CD4-positive, alpha-beta T cell treated with Interleukin-1 beta for 1 hour (primary cell): Measurements from ENCODE around the gene ARID5B.

Experiments used
- DNase-seq, 2 donors: peaks; one replicate each; pipeline ENCODE4 v3.0.0-alpha.2; 2020 to 2022

The ARID5B gene

DNA sequence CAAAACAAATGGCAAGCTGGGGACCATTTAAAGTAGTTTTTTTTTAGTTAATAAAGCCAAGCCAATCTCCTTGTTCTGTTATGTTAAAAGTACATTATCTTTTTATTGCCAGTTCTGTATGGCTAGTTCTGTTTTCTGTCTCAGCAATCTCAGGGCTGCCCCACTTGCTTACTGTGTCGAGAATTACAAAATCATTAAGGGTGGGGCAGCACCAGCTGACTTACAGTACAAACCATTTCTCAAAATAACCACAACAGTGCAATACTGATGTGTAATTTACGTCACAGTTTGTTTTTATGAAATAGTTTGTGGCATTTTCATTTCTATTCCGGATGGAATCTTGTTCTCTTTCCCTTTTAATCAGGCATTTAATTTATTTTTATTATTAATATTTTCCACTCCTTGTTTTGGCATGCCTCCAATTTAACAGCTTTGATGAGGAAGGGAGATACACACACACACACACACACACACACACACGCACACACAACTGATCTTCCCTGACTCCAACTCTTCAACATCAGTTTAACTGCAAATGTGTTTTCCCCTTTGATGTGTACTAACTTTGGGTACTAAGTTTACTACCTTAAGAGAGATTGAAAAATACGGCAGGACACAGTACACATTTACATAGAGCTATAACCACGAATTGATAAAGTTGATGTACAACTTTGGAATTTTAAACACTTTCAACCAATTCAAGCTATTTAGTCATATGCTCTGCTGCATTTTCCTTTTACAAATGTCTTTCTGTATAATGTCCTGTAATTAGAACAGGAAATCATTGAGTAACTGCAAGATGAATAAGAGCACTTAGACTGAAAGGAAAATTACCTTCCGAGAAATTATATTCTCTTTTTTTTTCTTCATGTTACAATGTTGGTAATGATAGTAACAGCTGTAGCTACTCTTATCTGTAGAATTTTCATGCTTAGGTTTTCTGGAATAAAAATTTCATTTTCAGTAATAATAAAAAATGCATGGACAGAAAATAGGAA lies 91.5 kb downstream of the ARID5B start:
- DNase-seq = peak; percentile 81 to 83

- peak in 1 of 2 donors; percentile 45 for DNase-seq
These were observed 92.4 kb downstream of the ARID5B start for GRCh38 chr10:61993711-61994401.

DNA sequence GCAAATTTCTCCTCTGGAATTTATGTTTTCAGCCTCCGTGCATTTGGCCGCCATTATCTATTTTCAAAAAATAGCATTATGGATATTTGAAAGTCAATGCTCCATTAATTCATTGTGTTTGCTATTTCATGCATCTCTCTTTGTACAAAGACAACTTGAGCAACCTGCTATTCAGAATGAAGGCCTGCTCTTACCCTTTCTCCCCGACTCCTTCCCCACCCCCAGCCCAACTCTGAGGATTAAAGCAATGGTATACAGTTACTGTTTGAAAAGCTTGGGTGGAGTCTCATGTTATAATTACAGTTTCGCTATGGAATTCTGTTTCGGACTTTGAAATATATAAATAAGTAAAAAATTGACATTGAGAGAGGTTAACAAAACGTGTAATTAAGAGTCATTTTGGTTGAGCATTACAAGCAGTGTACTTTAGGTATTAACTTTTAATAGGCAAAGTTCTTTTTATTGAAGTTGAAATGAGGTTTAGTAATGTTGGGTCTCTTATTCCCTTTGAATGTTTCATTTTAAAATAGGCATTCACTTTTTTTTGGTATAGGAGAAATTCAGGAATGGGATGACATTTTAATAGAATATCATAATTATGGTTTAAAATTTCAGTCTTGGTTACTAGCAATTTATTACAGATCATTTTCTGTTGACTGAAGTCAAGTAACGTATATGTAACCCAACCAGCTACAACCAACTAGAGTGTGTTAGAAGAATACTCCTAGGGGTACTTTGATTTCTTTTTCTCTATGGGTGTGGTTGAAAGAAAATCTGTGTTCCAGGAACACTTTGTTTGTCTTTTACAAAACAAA lies 93.1 kb downstream of the ARID5B start:
- DNase-seq = no peak

DNA sequence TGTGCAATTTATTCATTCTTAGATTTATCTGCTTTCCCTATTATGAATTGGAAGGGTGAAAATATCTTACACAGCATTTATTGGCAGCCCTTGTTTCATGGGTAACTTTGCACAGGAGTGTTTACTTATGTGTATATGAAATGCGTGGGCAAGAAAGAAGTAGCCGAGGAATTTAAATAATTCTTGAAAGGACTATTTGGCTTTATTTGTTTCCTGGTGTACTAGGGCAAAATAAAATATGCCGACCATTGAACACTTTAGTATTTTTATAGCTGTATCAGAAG lies 93.7 kb downstream of the ARID5B start:
- no peak for DNase-seq

DNA sequence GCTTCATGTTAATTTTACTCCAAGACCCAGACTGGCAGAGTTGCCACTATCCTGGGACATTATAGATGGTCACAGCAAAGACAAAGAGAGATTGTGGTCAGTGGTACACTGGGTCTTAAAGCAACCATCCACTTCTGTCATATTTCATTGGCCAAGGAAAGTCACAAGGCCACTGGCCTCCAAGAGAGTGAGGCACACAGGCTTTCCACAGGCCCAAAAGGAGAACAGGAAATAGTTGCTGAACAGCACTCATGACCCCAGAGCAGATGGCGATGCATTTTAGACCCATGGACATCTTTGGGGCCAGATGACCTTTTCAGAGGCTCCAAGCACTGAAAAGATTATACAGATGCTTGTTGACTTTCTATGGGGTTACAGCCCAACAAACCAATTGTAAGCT lies 97.4 kb downstream of the ARID5B start:
- DNase-seq = no peak

DNA sequence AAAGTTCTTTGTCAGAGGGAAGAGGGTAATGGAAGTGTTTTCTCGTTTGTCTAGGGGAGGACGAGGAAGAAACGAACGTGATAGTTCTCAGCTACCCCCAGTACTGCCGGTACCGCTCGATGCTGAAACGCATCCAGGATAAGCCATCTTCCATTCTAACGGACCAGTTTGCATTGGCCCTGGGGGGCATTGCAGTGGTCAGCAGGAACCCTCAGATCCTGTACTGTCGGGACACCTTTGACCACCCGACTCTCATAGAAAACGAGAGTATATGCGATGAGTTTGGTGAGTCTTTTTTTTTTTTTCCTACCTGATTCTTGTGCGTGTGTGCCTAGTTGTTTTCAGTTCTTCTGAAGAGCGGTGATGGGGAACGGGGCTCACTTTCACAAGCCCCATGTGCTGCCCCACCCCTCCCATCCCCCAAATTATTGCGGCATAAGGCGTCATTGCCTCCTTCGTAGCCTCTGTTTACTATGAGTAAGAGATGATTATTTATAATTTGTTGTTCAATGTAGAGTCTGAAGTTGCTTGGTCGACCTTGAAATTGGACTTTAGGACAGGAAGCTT lies 98.6 kb downstream of the ARID5B start:
- DNase-seq = peak in 1 of 2 donors; percentile 79

DNA sequence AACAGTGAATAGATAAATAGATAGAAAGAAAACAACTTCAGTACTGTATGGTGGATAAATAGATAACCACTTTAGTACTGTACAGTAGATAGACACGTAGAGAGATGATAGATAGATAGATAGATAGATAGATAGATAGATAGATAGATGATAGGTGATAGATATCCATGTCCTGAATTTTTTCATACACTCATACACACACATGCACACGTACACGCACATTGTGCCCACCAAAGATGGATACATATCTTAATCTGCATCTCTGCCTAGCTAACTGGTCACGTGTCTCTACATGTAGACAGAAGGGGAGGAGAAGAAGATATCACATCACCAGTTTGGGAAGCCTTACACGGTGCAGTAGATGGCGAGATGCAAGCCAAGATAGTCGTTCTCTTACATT lies 99.2 kb downstream of the ARID5B start:
- DNase-seq = no peak

GRCh38 chr10:62001898-62002297 lies 100.4 kb downstream of the ARID5B start:
- no peak for DNase-seq

DNA sequence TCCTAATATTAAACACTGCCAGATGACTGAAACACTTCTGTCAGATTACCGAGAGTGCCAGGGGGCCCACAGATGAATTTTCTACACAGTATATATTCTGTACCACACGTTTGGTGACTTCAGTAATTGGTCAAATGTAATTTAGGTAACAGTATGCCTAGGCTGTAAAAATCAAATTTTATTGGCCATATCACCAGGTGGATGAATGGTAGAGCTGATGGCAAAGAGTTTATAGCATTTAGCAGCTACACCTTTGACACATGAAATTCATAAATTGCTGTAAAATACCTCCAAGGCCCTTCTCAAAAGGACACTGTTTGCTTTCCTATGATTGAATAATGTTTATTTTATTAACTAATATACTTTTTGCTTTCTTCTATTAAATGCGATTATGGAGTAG lies 101.3 kb downstream of the ARID5B start:
- no peak for DNase-seq

DNA sequence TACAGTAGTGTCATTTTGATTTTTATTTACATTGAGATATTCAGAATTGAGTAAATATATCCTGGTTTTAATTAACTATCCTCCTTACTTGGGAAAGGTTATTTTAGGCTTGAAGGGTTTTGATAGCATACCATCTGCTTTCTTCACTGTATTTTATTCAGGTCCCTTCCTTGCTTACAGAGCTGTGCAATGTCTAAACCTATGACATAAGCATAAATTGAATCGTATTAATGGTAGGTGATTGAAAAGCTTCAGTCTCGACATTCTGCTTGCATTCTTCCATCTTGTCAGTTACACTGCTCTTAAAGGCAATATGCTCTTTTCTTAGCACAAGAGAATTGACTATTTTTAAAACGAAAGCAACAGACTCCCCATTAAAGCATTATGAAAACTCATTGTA lies 102.5 kb downstream of the ARID5B start:
- no peak for DNase-seq

GRCh38 chr10:62005281-62005680 lies 103.8 kb downstream of the ARID5B start:
- no peak for DNase-seq

DNA sequence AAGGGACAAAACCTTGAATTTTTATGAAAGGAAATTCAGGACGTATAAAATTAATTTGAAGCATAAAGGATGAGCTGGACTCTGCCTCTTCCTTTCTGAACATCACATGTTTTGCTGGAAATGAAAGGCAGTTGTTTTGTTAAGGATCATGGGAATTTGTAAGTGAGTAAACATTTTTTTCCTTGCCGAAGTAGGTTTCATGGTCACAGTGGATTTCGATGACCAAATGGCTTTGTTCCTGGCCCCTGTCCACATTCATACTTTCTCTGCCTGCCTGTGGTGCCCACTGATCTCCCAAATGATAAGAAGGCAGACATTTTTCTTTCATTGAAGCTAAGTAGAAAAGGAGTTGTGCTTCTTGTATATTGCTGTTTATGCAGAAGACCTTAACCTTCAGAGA lies 104.2 kb downstream of the ARID5B start:
- DNase-seq = no peak

DNA sequence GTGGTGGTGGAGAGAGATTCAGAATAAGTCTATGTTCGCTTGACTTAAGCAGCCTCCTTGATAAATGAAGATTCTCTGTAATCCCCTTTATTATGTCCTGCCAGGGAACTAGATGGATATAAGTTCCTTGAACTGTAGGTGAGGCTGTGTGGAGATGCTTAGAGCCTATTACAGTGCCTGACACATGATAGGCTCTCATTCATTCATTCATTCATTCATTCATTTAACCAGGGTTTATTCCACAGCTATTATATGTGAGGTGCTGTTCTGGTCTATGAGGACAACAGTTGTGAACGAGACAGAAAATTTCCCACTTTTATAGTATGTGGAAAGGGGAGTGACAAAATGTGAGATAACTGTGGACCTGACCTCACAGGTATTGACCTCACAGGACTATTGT lies 105.6 kb downstream of the ARID5B start:
- DNase-seq = no peak

- no peak for DNase-seq
These were observed 106.7 kb downstream of the ARID5B start for GRCh38 chr10:62008196-62008595.

GRCh38 chr10:62008946-62009345 lies 107.4 kb downstream of the ARID5B start:
- no peak for DNase-seq

DNA sequence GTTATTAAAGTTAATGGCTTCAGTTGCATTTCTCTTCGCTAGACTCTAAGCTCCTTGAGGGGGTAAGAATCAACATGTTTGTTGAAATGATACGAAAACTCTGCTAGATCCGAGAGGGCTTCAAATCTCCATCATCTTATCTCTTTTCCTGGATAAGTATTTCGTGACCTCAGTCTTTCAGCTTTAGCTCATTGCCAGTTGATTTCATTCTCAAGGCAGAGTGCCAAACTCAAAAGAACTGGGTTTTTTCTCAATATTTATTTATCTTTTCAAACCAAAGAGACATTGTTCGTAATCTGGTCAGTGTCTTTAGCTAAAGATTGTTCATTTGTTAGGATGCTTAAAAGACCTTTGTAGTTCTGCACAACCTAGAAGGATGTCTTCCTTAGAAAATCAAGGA lies 108.9 kb downstream of the ARID5B start:
- DNase-seq = no peak

DNA sequence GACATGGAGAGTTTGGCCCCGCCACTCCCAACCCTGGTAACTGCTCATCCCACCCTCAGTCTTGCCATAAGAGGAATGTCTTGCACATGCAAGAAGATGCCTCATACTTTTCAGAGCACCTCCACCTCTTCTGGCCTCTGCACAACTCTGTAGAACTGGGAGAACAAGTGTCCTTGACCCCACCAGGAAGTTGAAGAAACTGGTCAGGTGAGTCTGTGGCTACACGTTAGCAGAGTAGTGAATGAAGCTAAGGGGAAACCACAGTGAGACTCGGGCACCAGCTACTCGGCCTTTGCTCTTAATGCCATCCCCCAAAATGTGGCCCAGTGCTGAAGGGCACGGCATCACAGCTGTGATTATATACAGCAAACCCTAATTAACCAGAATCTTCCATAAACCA lies 110.1 kb downstream of the ARID5B start:
- no peak for DNase-seq

GRCh38 chr10:62012318-62012717 lies 110.8 kb downstream of the ARID5B start:
- no peak for DNase-seq

- no peak for DNase-seq
These were observed 113.0 kb downstream of the ARID5B start for GRCh38 chr10:62014510-62014909.

DNA sequence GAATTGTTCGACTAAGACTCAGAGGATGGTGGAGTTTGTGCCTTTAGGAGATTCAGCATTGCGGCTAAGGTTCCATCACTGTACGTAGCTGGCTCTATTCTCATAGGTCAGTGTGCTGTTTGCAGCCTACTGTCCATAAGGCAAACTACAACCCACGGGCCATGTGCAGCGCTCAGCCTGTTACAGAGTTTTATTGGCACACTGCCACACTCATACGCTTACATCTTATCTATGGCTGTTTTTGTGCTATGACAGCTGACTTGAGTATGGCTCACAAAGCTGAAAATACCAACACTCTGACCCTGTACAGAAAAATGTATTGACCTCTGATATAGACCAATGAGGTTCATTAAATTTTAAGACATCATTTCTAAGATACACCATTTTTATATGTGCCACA lies 114.5 kb downstream of the ARID5B start:
- no peak for DNase-seq

DNA sequence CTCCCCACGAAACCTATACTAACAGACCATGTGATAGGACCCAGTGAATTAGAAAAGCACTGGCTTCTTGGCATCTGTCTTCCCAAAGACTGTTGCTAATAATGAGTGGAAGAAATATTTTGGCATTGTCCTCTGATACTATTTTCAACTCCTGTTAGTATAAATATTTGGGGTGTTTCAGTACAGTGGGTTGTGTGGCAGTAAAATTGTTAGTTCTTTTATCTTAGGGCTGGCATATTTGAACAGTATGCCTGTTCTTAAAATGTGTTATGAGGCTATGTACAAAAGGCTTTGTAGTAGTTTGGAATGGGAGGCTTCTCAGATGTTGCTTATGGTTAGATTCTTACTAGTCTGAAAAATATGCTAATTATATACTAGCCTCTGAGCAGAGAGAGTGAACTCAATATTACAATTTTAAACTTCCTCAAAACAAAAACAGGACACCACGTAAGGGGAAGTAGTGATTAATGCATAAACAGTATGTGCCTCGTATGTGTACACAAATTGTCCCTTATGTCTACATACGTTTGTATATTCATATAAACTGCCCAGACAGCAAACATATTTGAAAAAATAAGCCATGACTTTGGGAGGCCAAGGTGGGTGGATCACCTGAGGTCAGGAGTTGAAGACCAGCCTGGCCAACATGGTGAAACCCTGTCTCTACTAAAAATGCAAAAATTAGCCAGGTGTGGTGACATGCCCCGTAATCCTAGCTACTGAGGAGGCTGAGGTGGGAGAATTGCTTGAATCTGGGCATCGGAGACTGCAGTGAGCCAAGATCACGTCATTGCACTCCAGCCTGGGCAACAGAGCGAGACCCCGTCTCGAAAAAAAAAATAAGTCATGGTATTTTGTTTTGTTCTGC lies 115.4 kb downstream of the ARID5B start:
- DNase-seq = peak in 1 of 2 donors; percentile 62

DNA sequence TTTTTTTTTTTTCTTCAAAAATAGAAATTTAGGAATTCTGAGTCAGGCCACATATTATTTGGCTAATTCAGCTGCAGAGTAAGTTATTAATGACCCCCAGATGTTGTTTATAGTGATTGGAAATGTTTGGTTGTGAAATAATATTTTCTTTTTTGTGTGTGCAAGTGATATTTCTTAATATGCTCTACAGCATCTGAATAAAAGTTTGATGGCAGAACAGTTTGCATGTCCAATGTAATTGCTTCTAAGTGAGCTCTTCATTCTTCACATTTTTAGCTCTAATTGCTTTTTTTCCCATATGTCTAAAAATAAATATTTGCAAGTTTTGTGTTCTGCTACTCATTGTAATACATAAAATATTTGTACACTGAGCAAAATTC lies 116.0 kb downstream of the ARID5B start:
- DNase-seq = no peak
